ENCODE measurements around the gene FAM228A. TPM values are rescaled to one million over a fixed set of nuclear protein-coding genes. Genes with fewer than 3 reads are reported as not detected.
A peak's percentile ranks its signal among the peaks of the same experiment; 100 is the strongest.

FAM228A gene
- total and polyA plus RNA-seq, 4 experiments from 2014 or later: 0.28 to 0.81 (median 0.36) TPM; not detected in 1

DNA sequence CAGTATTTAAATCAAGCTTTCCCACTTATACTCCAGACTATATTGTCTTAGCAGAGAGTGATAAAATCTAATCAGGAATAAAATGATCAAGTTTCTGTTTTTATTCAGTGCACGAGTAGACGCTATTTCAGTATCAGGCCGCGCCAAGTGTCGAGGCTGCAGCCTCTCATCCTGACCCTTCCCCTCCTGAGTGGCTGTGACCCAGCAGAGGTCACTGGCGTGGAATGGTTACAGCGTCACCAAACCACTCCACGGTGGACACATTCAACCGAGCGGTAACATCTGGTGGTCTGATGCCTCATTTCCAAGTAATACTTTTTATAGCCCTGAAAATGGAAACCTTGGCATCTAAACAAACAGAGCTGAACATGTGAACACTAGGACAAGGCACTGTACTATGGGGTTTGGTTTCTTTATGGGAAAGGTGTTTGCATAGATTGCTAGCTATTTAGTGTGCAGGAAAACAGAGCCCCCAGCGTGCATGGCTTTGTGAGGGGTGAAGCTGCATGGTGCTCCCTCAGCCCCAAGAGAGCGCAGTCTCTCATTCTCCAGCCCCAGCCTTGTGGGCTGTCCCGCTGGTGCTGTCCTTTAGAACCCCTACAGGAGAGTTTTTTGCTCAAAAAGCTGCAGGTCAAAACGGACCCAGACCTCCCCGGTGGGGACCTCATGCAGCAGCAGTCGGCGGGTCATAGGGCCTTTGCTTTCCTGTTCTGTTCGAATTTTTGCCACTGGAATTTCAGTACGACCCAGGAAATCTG, 28.4 kb downstream of the FAM228A start:
- Histone ChIP-seq H3K4me3 (ENCODE audit: low read length in 2 of 2) (no peak overlapping the region), H3K9me3 (ENCODE audit: control insufficient read depth in 1 of 2, low read length in 2 of 2) (no peaks in the 10 kb centered on the region), H3K27me3 (ENCODE audit: insufficient read depth, low read length) (no peaks in the 10 kb centered on the region), H3K4me1 (ENCODE audit: insufficient read depth, low read length) (no peaks in the 10 kb centered on the region), H3K36me3 (ENCODE audit: insufficient read depth, low read length) (peaks cover 44% of the 10 kb centered on the region), H3K27ac (ENCODE audit: low read depth, low read length) (no peak overlapping the region)
- ChIA-PET CTCF (ENCODE audit: partially characterized antibody) (interaction anchor here (0.7 to 0.8 kb wide), 2 partner anchors 277 to 655 kb away, joined by 3 read pairs; no protein-coding TSS in a partner anchor), POLR2A (ENCODE audit: partially characterized antibody) (no interaction called here)
- H3K27ac Mint-ChIP-seq: no peak overlapping the region
- H3K9me3 Mint-ChIP-seq: peaks cover 0 to 18% (median 6%) of the 10 kb centered on the region in 8 donors
- no peak overlapping the region for H3K4me3 Mint-ChIP-seq
- intact Hi-C loops (cut with micrococcal nuclease): no loop called here
- no peaks in the 10 kb centered on the region for H3K27me3 Mint-ChIP-seq
- no peaks in the 10 kb centered on the region for H3K4me1 Mint-ChIP-seq
- no peak for DNase-seq
- H3K36me3 Mint-ChIP-seq: peaks cover 77 to 78% of the 10 kb centered on the region in 2 donors

DNA sequence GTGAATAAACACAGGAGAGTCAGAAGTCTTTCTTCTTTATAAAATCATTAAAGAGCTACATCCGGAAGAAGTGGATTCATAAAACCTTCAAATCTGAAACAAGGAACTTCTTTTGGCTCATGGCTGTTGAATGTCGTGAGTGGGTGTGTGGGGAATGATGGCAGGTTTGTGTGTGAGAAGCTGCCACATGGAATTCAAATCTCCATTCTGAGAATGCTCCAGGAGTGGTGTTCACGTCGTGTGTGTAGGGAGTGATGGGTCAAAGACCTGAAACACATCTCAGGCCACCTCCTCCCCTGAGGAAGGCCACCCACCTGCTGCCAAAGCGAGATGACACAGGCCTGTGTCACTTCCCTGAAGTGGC, 28.9 kb downstream of the FAM228A start:
- Histone ChIP-seq H3K36me3 (ENCODE audit: insufficient read depth, low read length) (peaks cover 49% of the 10 kb centered on the region), H3K4me3 (ENCODE audit: low read length in 2 of 2) (no peak overlapping the region), H3K27me3 (ENCODE audit: insufficient read depth, low read length) (no peaks in the 10 kb centered on the region), H3K9me3 (ENCODE audit: control insufficient read depth in 1 of 2, low read length in 2 of 2) (no peaks in the 10 kb centered on the region), H3K27ac (ENCODE audit: low read depth, low read length) (no peak overlapping the region), H3K4me1 (ENCODE audit: insufficient read depth, low read length) (no peaks in the 10 kb centered on the region)
- no peak overlapping the region for H3K27ac Mint-ChIP-seq
- H3K36me3 Mint-ChIP-seq: peaks cover 82 to 83% of the 10 kb centered on the region in 2 donors
- no peaks in the 10 kb centered on the region for H3K4me1 Mint-ChIP-seq
- no peak for DNase-seq
- CTCF ChIA-PET (ENCODE audit: partially characterized antibody): no interaction called here
- intact Hi-C loops (cut with micrococcal nuclease): no loop called here
- POLR2A ChIA-PET (ENCODE audit: partially characterized antibody): no interaction called here
- H3K9me3 Mint-ChIP-seq: peaks cover 0 to 12% (median 5%) of the 10 kb centered on the region in 8 donors
- no peak overlapping the region for H3K4me3 Mint-ChIP-seq
- no peaks in the 10 kb centered on the region for H3K27me3 Mint-ChIP-seq

DNA sequence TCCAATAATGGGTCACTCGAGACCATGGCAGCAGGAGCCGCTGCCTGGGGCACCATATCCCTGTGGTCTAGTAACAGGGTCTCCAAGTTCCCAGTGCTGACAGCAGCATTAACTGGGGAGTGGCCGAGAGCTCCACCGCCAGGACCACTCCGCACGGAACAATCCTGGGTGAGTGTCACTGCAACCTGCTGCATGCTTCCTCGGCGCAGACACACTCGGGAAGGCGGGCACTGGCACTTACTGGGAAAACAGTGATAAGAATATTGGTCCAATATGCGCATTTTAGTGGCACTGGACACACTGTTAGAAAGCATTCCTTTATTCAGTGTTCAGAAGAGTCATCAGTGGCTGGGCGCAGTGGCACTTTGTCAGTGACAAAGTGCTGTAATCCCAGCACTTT, 29.7 kb downstream of the FAM228A start:
- H3K36me3 Mint-ChIP-seq: peaks cover 84 to 86% of the 10 kb centered on the region in 2 donors
- H3K4me3 ChIP-seq (ENCODE audit: low read length in 2 of 2): no peak overlapping the region
- CTCF ChIA-PET (ENCODE audit: partially characterized antibody): no interaction called here

DNA sequence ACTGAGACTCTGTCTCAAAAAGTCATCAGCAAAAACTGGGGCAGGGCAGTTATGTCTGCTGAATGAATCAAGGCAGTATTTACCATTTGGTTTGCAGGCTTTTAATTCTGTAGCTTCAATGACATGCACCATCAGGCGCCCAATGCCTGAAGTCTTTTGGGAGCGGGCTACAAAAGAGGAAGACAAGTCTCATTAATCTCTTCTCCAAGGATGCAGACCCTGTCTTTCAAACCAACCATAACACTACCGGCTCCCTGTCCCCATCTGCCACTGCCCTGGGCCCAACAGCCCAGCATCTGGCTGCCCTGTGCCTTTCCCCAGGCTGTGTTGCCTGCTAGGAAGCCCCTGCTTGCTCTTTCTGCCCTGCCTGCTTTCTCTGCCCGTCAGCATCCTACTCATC, 30.3 kb downstream of the FAM228A start:
- peaks cover 84 to 90% of the 10 kb centered on the region in 2 donors for H3K36me3 Mint-ChIP-seq
- Histone ChIP-seq H3K9me3 (ENCODE audit: control insufficient read depth in 1 of 2, low read length in 2 of 2) (no peaks in the 10 kb centered on the region), H3K4me1 (ENCODE audit: insufficient read depth, low read length) (no peaks in the 10 kb centered on the region), H3K4me3 (ENCODE audit: low read length in 2 of 2) (no peak overlapping the region), H3K36me3 (ENCODE audit: insufficient read depth, low read length) (peaks cover 63% of the 10 kb centered on the region), H3K27ac (ENCODE audit: low read depth, low read length) (no peak overlapping the region), H3K27me3 (ENCODE audit: insufficient read depth, low read length) (no peaks in the 10 kb centered on the region)
- H3K27me3 Mint-ChIP-seq: no peaks in the 10 kb centered on the region
- H3K4me1 Mint-ChIP-seq: no peaks in the 10 kb centered on the region
- H3K27ac Mint-ChIP-seq: peak overlapping the region in 2 of 7 donors; percentile 18 to 37
- DNase-seq: no peak
- peaks cover 0 to 3% (median 0%) of the 10 kb centered on the region in 8 donors for H3K9me3 Mint-ChIP-seq
- POLR2A ChIA-PET (ENCODE audit: partially characterized antibody): no interaction called here
- no peak overlapping the region for H3K4me3 Mint-ChIP-seq
- CTCF ChIA-PET (ENCODE audit: partially characterized antibody): interaction anchor here (1.0 kb wide), 1 partner anchor 11 kb away, joined by 3 read pairs; no protein-coding TSS in a partner anchor
- intact Hi-C loops (cut with micrococcal nuclease): no loop called here

More for the DNA sequence above, 29.7 kb downstream of the FAM228A start:
- Mint-ChIP-seq H3K27ac (no peak overlapping the region), H3K4me3 (no peak overlapping the region), H3K9me3 (peaks cover 0 to 8% (median 1%) of the 10 kb centered on the region in 8 donors), H3K4me1 (no peaks in the 10 kb centered on the region), H3K27me3 (no peaks in the 10 kb centered on the region)
- H3K9me3 ChIP-seq (ENCODE audit: control insufficient read depth in 1 of 2, low read length in 2 of 2): no peaks in the 10 kb centered on the region
- POLR2A ChIA-PET (ENCODE audit: partially characterized antibody): no interaction called here
- H3K27ac ChIP-seq (ENCODE audit: low read depth, low read length): no peak overlapping the region
- H3K27me3 ChIP-seq (ENCODE audit: insufficient read depth, low read length): no peaks in the 10 kb centered on the region
- no peaks in the 10 kb centered on the region for H3K4me1 ChIP-seq (ENCODE audit: insufficient read depth, low read length)
- peaks cover 57% of the 10 kb centered on the region for H3K36me3 ChIP-seq (ENCODE audit: insufficient read depth, low read length)
- intact Hi-C loops (cut with micrococcal nuclease): no loop called here
- DNase-seq: no peak

DNA sequence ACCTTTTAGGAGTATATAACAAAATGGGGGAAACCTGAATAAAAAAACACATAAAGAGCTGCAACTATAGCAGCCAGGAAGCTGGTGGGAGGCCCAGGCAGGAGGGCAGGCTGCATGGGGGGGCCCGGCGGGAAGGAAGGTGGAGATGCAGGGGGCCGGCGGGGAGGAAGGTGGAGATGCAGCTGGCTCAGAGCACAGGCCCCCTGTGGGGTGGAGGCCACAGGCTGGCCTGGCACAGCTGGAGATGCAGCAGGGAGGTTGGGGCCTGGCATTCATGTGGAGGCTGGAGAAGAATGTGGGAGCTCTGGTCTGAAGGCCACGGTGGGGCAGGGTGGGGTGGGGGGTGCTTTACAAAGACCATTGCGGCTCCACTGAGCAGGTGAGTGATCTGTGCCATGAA, 31.4 kb downstream of the FAM228A start:
- Histone ChIP-seq H3K27ac (ENCODE audit: low read depth, low read length) (no peak overlapping the region), H3K4me1 (ENCODE audit: insufficient read depth, low read length) (no peaks in the 10 kb centered on the region), H3K4me3 (ENCODE audit: low read length in 2 of 2) (no peak overlapping the region), H3K27me3 (ENCODE audit: insufficient read depth, low read length) (no peaks in the 10 kb centered on the region), H3K36me3 (ENCODE audit: insufficient read depth, low read length) (peaks cover 72% of the 10 kb centered on the region), H3K9me3 (ENCODE audit: control insufficient read depth in 1 of 2, low read length in 2 of 2) (no peaks in the 10 kb centered on the region)
- intact Hi-C loops (cut with micrococcal nuclease): no loop called here
- peaks cover 0 to 2% (median 0%) of the 10 kb centered on the region in 8 donors for H3K9me3 Mint-ChIP-seq
- H3K4me1 Mint-ChIP-seq: no peaks in the 10 kb centered on the region
- POLR2A ChIA-PET (ENCODE audit: partially characterized antibody): no interaction called here
- CTCF ChIA-PET (ENCODE audit: partially characterized antibody): interaction anchor here (1.0 kb wide), 1 partner anchor 10 kb away, joined by 3 read pairs; no protein-coding TSS in a partner anchor
- H3K27me3 Mint-ChIP-seq: no peaks in the 10 kb centered on the region
- H3K4me3 Mint-ChIP-seq: no peak overlapping the region
- peaks cover 84 to 91% of the 10 kb centered on the region in 2 donors for H3K36me3 Mint-ChIP-seq
- H3K27ac Mint-ChIP-seq: no peak overlapping the region
- DNase-seq: no peak

DNA sequence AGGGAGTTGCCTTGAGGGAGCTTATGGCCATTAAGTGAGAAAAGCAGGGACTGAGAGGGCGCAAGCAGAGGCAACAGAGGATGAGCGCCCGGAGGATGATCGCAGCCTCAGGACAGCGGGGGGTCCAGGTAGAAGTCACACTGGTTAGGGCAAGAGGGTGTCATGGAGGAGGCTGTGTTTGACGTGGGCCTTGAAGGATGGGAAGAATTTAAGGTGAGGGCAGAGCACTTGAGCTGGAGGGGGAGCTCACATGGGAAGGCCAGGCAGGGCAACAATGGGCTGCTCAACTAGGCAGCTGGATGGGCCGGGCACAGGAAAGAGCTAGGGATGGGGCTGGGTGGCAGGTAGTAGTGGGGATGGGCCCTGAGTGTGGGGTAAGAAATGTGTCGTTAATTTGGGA, 31.9 kb downstream of the FAM228A start:
- Mint-ChIP-seq H3K27me3 (no peaks in the 10 kb centered on the region), H3K36me3 (peaks cover 84 to 91% of the 10 kb centered on the region in 2 donors), H3K27ac (peak overlapping the region in 1 of 7 donors; percentile 58), H3K4me1 (no peaks in the 10 kb centered on the region), H3K4me3 (no peak overlapping the region), H3K9me3 (peaks cover 0 to 1% (median 0%) of the 10 kb centered on the region in 8 donors)
- intact Hi-C loops (cut with micrococcal nuclease): no loop called here
- ChIA-PET POLR2A (ENCODE audit: partially characterized antibody) (no interaction called here), CTCF (ENCODE audit: partially characterized antibody) (no interaction called here)
- H3K9me3 ChIP-seq (ENCODE audit: control insufficient read depth in 1 of 2, low read length in 2 of 2): no peaks in the 10 kb centered on the region
- H3K27ac ChIP-seq (ENCODE audit: low read depth, low read length): no peak overlapping the region
- DNase-seq: no peak
- no peaks in the 10 kb centered on the region for H3K4me1 ChIP-seq (ENCODE audit: insufficient read depth, low read length)
- H3K27me3 ChIP-seq (ENCODE audit: insufficient read depth, low read length): no peaks in the 10 kb centered on the region
- H3K36me3 ChIP-seq (ENCODE audit: insufficient read depth, low read length): peaks cover 76% of the 10 kb centered on the region
- no peak overlapping the region for H3K4me3 ChIP-seq (ENCODE audit: low read length in 2 of 2)

DNA sequence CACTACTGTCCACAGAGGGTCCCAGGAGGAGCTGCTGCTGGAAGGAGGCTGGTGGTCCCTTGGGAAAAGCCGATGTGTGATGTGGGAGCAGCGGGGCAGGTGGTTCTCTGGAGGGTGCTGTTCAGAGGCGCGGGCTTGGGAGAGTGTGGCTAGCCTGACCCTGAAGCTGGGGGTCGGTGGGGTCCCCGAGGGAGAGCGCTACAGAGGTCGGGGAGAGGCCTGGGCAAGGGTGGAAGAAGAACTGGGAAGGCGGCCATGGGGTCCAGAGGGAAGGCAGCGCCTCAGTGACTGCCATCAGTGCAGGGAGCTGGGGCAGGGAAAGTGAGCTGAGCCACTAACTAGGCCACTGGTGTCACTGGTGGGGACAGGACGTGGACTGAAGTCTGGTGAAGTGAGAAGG, 32.5 kb downstream of the FAM228A start:
- no peaks in the 10 kb centered on the region for H3K4me1 Mint-ChIP-seq
- H3K36me3 Mint-ChIP-seq: peaks cover 85 to 94% of the 10 kb centered on the region in 2 donors
- CTCF ChIA-PET (ENCODE audit: partially characterized antibody): no interaction called here

More for the DNA sequence above, 32.5 kb downstream of the FAM228A start:
- peak overlapping the region in 2 of 7 donors; percentile 50 to 63 for H3K27ac Mint-ChIP-seq
- Histone ChIP-seq H3K9me3 (ENCODE audit: control insufficient read depth in 1 of 2, low read length in 2 of 2) (no peaks in the 10 kb centered on the region), H3K27me3 (ENCODE audit: insufficient read depth, low read length) (no peaks in the 10 kb centered on the region), H3K4me3 (ENCODE audit: low read length in 2 of 2) (no peak overlapping the region), H3K4me1 (ENCODE audit: insufficient read depth, low read length) (no peaks in the 10 kb centered on the region), H3K27ac (ENCODE audit: low read depth, low read length) (no peak overlapping the region), H3K36me3 (ENCODE audit: insufficient read depth, low read length) (peaks cover 83% of the 10 kb centered on the region)
- POLR2A ChIA-PET (ENCODE audit: partially characterized antibody): no interaction called here
- no peak overlapping the region for H3K4me3 Mint-ChIP-seq
- DNase-seq: no peak
- intact Hi-C loops (cut with micrococcal nuclease): no loop called here
- H3K9me3 Mint-ChIP-seq: peaks cover 0 to 1% (median 0%) of the 10 kb centered on the region in 8 donors
- H3K27me3 Mint-ChIP-seq: no peaks in the 10 kb centered on the region
